Neuronal stem cell (in vitro differentiated cells): ENCODE measurements around the gene SYNPO2.

ENCODE experiments used
- DNase-seq: peaks from one replicate; pipeline ENCODE4 v3.0.0-alpha.2; 2013; ENCODE audit warnings: low spot score
- H2AFZ ChIP-seq: one replicate; pipeline ENCODE4 v1.6.1; 2013; ENCODE audit warnings: mild to moderate bottlenecking, low read length, inconsistent platforms
- H2AK5ac ChIP-seq: 2 replicates; pipeline ENCODE4 v1.6.1; 2013; ENCODE audit warnings: low read depth, mild to moderate bottlenecking, inconsistent platforms, low read length, moderate library complexity, mixed read lengths
- H2BK120ac ChIP-seq: 2 replicates; pipeline ENCODE4 v1.6.1; 2013; ENCODE audit warnings: low read depth, mild to moderate bottlenecking, inconsistent platforms, low read length, moderate library complexity, mixed read lengths
- H2BK12ac ChIP-seq: one replicate; pipeline ENCODE4 v1.6.1; 2013; ENCODE audit warnings: low read length, inconsistent platforms
- H2BK15ac ChIP-seq: 2 replicates; pipeline ENCODE4 v1.6.1; 2013; ENCODE audit warnings: mild to moderate bottlenecking, low read length, inconsistent platforms, mixed read lengths
- H2BK5ac ChIP-seq: one replicate; pipeline ENCODE4 v1.6.1; 2013; ENCODE audit warnings: inconsistent platforms, mild to moderate bottlenecking, low read length, moderate library complexity
- H3K14ac ChIP-seq: one replicate; pipeline ENCODE4 v1.6.1; 2013; ENCODE audit warnings: low read length, inconsistent platforms
- H3K18ac ChIP-seq: 2 replicates; pipeline ENCODE4 v1.6.1; 2013; ENCODE audit warnings: low read length, inconsistent platforms
- H3K23ac ChIP-seq: 2 replicates; pipeline ENCODE4 v1.6.1; 2013; ENCODE audit warnings: low read depth, mild to moderate bottlenecking, mixed read lengths, low read length, inconsistent platforms; ENCODE audit not compliant: poor library complexity
- H3K27ac ChIP-seq: replicated peaks from 3 replicates; pipeline ENCODE4 v1.5.1; 2013; ENCODE audit warnings: low read length, inconsistent platforms
- H3K27me3 ChIP-seq, 3 experiments: 2 replicates each; pipeline ENCODE4 v1.6.1; 2013; ENCODE audit warnings: low read length in 3 of 3, mild to moderate bottlenecking in 2 of 3, inconsistent platforms in 1 of 3, low read depth in 1 of 3, mixed read lengths in 1 of 3, moderate library complexity in 1 of 3; ENCODE audit not compliant: control insufficient read depth in 3 of 3, insufficient read depth in 3 of 3
- H3K36me3 ChIP-seq, 2 donors: replicated peaks in 1 of 2; 2 replicates each; pipeline ENCODE4 v1.6.1; 2013; ENCODE audit warnings: low read length in 2 of 2; ENCODE audit not compliant: control insufficient read depth in 2 of 2, insufficient read depth in 2 of 2
- H3K4ac ChIP-seq: 2 replicates; pipeline ENCODE4 v1.6.1; 2013; ENCODE audit warnings: inconsistent platforms, mild to moderate bottlenecking, low read length, moderate library complexity
- H3K4me1 ChIP-seq, 2 donors: 1 replicate in 1 of 2; 2 replicates in 1 of 2; pipeline ENCODE4 v1.6.1; 2013; ENCODE audit warnings: low read length in 2 of 2, low read depth in 1 of 2; ENCODE audit not compliant: control insufficient read depth in 2 of 2, insufficient read depth in 1 of 2
- H3K4me2 ChIP-seq: one replicate; pipeline ENCODE4 v1.6.1; 2013; ENCODE audit warnings: mild to moderate bottlenecking, low read length, inconsistent platforms; ENCODE audit not compliant: insufficient read depth, poor library complexity, severe bottlenecking
- H3K4me3 ChIP-seq, 2 donors: 2 replicates each; pipeline ENCODE4 v1.5.1; 2013; ENCODE audit warnings: low read length in 2 of 2, mild to moderate bottlenecking in 2 of 2, inconsistent platforms in 1 of 2, moderate library complexity in 1 of 2
- H3K79me1 ChIP-seq: one replicate; pipeline ENCODE4 v1.6.1; 2013; ENCODE audit warnings: low read depth, mild to moderate bottlenecking, inconsistent platforms, low read length, moderate library complexity
- H3K9ac ChIP-seq: one replicate; pipeline ENCODE4 v1.6.1; 2013; ENCODE audit warnings: mild to moderate bottlenecking, low read depth, low read length, inconsistent platforms; ENCODE audit not compliant: poor library complexity
- H3K9me3 ChIP-seq, 2 donors: replicated peaks in 1 of 2; 2 replicates each; pipeline versions ENCODE3 to v1.6.1; 2013; ENCODE audit warnings: low read length in 2 of 2, mild to moderate bottlenecking in 2 of 2, inconsistent platforms in 1 of 2, low read depth in 1 of 2, mixed read lengths in 1 of 2, moderate library complexity in 1 of 2; ENCODE audit not compliant: control insufficient read depth in 2 of 2, insufficient read depth in 1 of 2
- H4K8ac ChIP-seq: one replicate; pipeline ENCODE4 v1.6.1; 2013; ENCODE audit warnings: low read depth, mild to moderate bottlenecking, inconsistent platforms, low read length, moderate library complexity
- H4K91ac ChIP-seq: one replicate; pipeline ENCODE4 v1.6.1; 2013; ENCODE audit warnings: low read length, low read depth, mild to moderate bottlenecking, inconsistent platforms; ENCODE audit not compliant: poor library complexity
- WGBS, 2 donors: extraction: QIAGEN DNeasy Blood & Tissue Kit; methylation state at CpG; one replicate each; pipeline ENCODE4 v1.1.7; 2013; ENCODE audit warnings: missing lambda C conversion rate in 2 of 2, mixed read lengths in 1 of 2; ENCODE audit not compliant: insufficient read length in 2 of 2, insufficient replicate concordance in 1 of 2; ENCODE audit errors: extremely low coverage in 2 of 2; 5-methylcytosine and 5-hydroxymethylcytosine counted together

The SYNPO2 gene

GRCh38 chr4:118843237-118843636 is 45.4 kb upstream of the SYNPO2 start:
- Histone ChIP-seq H2BK5ac (no peak overlapping the region), H3K9me3 (no peaks in the 10 kb centered on the region), H2BK120ac (no peak overlapping the region), H2BK15ac (no peak overlapping the region), H4K8ac (no peak overlapping the region), H2BK12ac (no peak overlapping the region), H2AFZ (peak overlapping the region; percentile 12), H3K4me3 (no peak overlapping the region), H3K4me1 (no peaks in the 10 kb centered on the region), H3K36me3 (no peaks in the 10 kb centered on the region), H3K79me1 (no peaks in the 10 kb centered on the region), H3K9ac (no peak overlapping the region), H3K14ac (no peak overlapping the region), H4K91ac (no peak overlapping the region), H3K27me3 (no peaks in the 10 kb centered on the region), H3K23ac (no peak overlapping the region), H3K4me2 (no peak overlapping the region), H3K18ac (no peak overlapping the region), H3K27ac (no peak overlapping the region), H2AK5ac (no peak overlapping the region), H3K4ac (no peak overlapping the region)
- WGBS, 2 donors, result no CpG with 5 or more reads among the region's 6 CpGs
- no peak for DNase-seq

GRCh38 chr4:118845552-118846050 is 43.1 kb upstream of the SYNPO2 start:
- Histone ChIP-seq H3K9me3 (no peaks in the 10 kb centered on the region), H2BK120ac (no peak overlapping the region), H3K79me1 (no peaks in the 10 kb centered on the region), H3K23ac (no peak overlapping the region), H3K4me3 (no peak overlapping the region), H3K4ac (no peak overlapping the region), H3K9ac (no peak overlapping the region), H3K27ac (no peak overlapping the region), H3K14ac (no peak overlapping the region), H2BK5ac (no peak overlapping the region), H2AFZ (no peak overlapping the region), H4K8ac (no peak overlapping the region), H3K4me2 (no peak overlapping the region), H2BK15ac (no peak overlapping the region), H3K4me1 (no peaks in the 10 kb centered on the region), H2BK12ac (no peak overlapping the region), H4K91ac (no peak overlapping the region), H3K18ac (no peak overlapping the region), H3K27me3 (no peaks in the 10 kb centered on the region), H3K36me3 (no peaks in the 10 kb centered on the region), H2AK5ac (no peak overlapping the region)
- no peak for DNase-seq

- Histone ChIP-seq H2BK12ac (no peak overlapping the region), H2BK120ac (no peak overlapping the region), H3K18ac (no peak overlapping the region), H3K4ac (no peak overlapping the region), H3K23ac (no peak overlapping the region), H2BK15ac (no peak overlapping the region), H4K8ac (no peak overlapping the region), H3K4me1 (no peaks in the 10 kb centered on the region), H2AFZ (peak overlapping the region; percentile 19), H3K9ac (no peak overlapping the region), H3K79me1 (no peaks in the 10 kb centered on the region), H2BK5ac (no peak overlapping the region), H3K14ac (no peak overlapping the region), H4K91ac (no peak overlapping the region), H3K4me3 (no peak overlapping the region), H3K27me3 (no peaks in the 10 kb centered on the region), H3K36me3 (no peaks in the 10 kb centered on the region), H2AK5ac (no peak overlapping the region), H3K4me2 (no peak overlapping the region), H3K27ac (no peak overlapping the region), H3K9me3 (no peaks in the 10 kb centered on the region)
- no CpG with 5 or more reads among the region's 1 CpG for WGBS, 2 donors
- no peak for DNase-seq
Observed at GRCh38 chr4:118846979-118847378, 41.7 kb upstream of the SYNPO2 start.

DNA sequence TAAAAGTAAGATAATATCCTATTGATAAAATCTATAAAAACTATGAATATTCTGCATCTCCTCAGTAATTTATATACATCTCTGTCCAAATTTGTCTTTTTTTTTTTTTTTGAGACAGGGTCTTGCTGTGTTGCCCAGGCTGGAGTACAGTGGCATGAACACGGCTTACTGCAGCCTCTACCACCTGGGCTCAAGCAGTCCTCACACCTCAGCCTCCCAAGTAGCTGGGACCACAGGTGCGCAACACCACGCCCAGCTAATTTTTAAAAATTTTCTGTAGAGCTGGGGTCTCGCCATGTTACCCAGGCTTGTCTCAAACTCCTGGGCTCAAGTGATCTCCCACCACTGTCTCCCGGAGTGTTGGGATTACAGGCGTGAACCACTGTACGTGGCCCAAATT is 40.4 kb upstream of the SYNPO2 start:
- no peaks in the 10 kb centered on the region for H3K79me1 ChIP-seq

More for the DNA sequence above, 40.4 kb upstream of the SYNPO2 start:
- H2BK15ac ChIP-seq, result no peak overlapping the region
- no peak overlapping the region for H2BK5ac ChIP-seq
- H3K14ac ChIP-seq, result no peak overlapping the region
- H2BK120ac ChIP-seq, result no peak overlapping the region
- no peak overlapping the region for H3K4me3 ChIP-seq
- H2AK5ac ChIP-seq, result no peak overlapping the region
- H3K4me1 ChIP-seq, result no peaks in the 10 kb centered on the region
- no peak overlapping the region for H3K27ac ChIP-seq
- H3K18ac ChIP-seq, result no peak overlapping the region
- DNase-seq, result no peak
- no CpG with 5 or more reads among the region's 7 CpGs for WGBS, 2 donors
- H3K9ac ChIP-seq, result no peak overlapping the region
- H3K36me3 ChIP-seq, result no peaks in the 10 kb centered on the region
- H4K91ac ChIP-seq, result no peak overlapping the region
- no peak overlapping the region for H3K4me2 ChIP-seq
- H3K4ac ChIP-seq, result no peak overlapping the region
- no peaks in the 10 kb centered on the region for H3K27me3 ChIP-seq
- no peak overlapping the region for H2BK12ac ChIP-seq
- no peak overlapping the region for H2AFZ ChIP-seq
- H3K9me3 ChIP-seq, result no peaks in the 10 kb centered on the region
- H4K8ac ChIP-seq, result no peak overlapping the region
- H3K23ac ChIP-seq, result no peak overlapping the region
